HG03175 (cell line): ENCODE results near the gene NFU1.

ENCODE experiments used
- ATAC-seq: cut with Tn5 transposase; IDR thresholded peaks from one replicate; pipeline ENCODE4 v1.9.1; 2021; ENCODE audit warnings: mild to moderate bottlenecking, moderate library complexity; ENCODE audit not compliant: unreplicated experiment

NFU1 gene

DNA sequence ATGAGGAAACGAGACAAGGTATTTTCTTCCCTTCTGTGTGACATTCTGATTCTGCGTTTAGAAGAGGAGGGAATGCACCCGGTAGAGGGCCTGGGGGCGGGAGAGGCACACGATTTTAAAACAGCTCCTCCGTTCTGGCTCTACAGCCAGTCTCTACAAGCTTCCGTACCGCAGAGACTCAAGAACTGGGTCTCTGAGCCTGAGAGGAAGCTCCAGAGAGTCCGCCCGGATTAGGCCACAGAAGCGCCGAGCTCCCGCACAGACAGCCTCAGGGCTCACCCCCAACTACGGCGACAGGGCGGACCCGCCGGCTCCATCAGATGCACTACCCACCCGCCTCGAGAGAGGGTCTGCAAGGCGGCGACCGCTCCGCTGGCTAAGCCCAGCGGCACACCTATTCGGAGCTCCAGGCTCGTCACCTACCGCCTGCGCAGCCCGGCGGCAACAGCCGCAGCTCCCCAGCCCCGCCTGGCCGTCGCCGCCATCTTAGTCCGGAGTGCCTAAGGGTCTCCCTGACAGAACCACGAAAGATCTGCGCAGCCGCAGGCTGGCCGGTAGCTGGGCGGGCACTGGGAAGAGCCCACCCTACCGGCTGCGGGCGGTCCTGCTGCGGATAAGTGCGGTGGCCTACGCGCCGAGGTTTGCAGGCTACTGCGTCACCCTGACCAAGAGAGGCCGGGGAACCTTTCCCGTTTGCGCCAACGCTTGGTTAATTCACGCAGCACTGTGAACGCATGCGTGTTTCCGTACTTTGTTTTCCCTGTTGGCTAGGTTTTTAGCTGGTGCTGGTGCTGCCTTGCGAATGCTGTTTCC is at the start of gene NFU1:
NFU1 (minus strand) TSS at position 498 of the 813 bp plus-strand sequence; CDS start at position 485, 13 bp downstream.
- peak; percentile 95 for ATAC-seq

DNA sequence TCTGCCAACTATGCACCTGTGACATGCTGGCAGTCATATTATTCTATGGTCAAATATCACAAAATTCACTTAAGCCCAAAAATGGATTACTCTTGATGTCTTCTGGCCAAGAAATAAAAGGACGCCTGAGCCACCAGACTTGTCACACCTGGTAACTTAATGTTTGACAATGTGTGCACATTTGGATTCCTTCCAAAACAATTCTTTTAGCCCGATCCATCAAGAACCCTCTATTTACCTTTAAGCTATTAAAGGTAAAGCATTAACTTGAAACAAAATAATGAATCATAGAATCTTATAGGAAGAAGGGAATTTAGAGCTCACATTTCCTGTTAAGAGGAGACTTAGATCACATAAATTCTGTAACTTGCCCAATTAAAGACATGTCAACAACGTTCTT is 46.5 kb upstream of the NFU1 start:
- ATAC-seq = no peak

DNA sequence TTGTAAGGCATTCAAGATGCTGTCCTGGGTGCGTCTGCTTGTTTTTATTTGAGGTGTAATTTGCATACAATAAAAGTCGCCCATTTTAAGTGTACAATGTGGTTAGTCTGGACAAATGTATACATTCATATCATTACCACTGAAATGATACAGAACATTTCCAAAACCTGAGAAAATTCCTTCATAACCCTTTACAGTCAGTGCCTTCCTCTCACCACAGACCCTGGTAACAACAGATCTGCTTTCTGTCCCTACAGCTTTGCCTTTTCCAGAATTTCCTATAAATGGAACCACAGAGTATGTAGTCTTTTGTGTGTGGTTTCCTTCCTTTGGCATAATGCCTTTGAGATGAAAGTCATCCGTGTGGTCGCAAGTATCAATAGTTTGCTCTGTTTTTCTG is 45.8 kb upstream of the NFU1 start:
- no peak for ATAC-seq

DNA sequence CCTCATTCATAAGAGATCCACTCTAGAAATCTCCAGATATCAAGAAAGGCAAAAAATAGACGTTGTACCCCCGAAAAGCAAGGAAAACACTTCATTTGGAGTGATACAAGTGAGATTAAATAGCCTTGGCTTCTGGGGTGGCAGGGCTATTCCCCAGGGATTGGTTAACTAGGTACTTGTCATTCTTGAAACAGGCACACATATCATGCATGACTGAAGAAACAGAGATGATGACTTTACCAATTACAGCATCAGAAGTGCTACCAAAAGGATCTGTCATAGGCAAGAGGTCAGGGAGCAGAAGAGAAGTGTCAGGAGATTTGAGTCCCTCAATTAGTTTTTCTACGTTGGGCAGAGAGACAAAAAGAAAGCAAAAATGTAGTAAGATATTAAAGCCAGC is 45.2 kb upstream of the NFU1 start:
- no peak for ATAC-seq

DNA sequence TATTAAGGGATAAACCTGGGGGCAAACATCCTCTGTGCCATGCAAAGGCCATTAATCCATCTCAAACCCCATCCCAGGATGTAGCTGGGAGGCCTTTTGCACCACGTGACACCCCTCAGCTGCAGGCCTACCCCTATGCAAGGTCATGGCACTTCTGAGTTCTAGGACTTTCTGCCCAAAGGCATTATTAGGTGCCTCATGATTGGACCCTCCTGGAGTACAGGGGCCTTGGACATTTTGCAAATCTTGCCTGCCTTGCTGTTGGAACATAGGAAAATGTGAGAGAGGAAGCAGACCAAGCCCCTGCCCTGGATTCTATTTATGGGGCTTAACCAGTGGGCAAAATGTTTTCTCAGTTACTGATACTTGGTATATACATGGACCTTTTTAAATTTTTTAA is 44.2 kb upstream of the NFU1 start:
- ATAC-seq = no peak

DNA sequence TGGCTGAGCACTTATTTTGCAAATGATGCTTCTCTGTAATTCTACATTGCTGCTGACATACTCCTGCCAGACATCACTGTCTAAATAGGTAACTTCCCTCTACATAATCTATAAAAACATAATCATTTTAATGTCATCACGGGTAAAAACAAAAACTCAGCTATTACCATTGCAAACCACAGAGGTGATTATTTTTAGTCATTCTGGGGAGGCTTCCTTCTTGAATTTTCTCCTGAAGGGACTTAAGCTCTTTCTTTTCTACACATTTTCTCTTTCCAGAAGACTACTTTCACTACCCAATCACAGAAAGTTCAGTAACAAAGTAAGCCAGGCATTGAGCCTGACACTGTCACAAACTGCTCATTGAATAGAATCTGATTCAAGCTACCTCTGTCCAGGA is 40.4 kb upstream of the NFU1 start:
- ATAC-seq = no peak

DNA sequence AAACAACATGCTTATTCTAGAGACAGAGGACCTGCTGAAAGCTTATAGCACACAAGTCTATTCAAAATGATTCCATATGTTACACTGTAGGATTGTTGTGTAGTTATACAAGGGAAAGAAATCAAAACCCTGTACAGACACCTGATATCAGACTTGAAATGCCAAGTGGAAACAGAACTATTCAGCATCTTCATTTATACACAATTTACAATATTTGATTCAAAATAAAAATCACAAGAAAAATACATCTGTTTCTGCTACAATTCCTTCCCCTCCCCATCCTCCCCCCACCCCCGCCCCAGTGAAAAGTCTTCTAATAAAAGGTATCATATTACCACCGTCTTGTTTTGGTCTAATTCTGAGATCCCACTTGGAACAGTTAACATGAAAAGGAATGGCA is 37.5 kb upstream of the NFU1 start:
- ATAC-seq = no peak

DNA sequence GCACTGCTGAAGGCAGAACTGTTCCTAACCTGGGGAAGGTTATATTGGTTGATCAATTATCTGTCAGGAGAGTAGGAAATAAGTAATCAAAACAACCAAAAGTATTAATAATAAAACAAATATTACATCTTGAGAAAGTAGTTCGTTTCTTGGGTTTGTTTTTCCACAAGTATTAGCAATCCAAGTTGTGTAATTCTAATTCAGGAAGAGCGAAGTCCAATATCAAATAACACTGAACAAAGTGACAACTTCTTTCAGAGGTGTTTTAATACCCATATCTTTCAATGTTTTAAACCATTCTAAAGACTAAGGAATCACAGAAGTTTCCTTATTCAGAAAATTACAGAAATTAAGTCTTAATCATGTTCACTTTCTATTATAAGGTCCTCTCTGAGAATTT is 34.6 kb upstream of the NFU1 start:
- no peak for ATAC-seq

GRCh38 chr2:69470911-69471310 is 33.7 kb upstream of the NFU1 start:
- no peak for ATAC-seq

DNA sequence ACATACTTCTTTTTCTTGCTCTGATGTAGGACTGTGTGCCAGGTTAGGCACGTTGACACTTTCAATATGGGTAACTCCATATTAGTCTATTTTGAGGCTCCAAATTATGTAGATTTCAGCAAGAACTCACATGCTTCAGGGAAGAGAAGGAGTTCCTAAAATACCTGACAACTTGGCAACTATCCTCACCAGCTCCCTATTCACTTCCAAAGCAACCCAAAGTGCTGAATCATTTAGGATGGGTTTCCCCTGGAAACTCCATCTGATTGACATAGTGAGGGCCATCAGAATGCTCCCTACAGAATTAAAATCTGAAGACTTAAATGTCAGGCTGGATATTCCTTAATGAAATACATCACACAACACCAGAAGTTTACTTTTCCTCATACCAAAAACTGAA is 32.5 kb upstream of the NFU1 start:
- ATAC-seq = no peak

- no peak for ATAC-seq
Measured at GRCh38 chr2:69469375-69469774, 32.1 kb upstream of the NFU1 start.

- no peak for ATAC-seq
Measured at GRCh38 chr2:69466728-69467127, 29.5 kb upstream of the NFU1 start.

DNA sequence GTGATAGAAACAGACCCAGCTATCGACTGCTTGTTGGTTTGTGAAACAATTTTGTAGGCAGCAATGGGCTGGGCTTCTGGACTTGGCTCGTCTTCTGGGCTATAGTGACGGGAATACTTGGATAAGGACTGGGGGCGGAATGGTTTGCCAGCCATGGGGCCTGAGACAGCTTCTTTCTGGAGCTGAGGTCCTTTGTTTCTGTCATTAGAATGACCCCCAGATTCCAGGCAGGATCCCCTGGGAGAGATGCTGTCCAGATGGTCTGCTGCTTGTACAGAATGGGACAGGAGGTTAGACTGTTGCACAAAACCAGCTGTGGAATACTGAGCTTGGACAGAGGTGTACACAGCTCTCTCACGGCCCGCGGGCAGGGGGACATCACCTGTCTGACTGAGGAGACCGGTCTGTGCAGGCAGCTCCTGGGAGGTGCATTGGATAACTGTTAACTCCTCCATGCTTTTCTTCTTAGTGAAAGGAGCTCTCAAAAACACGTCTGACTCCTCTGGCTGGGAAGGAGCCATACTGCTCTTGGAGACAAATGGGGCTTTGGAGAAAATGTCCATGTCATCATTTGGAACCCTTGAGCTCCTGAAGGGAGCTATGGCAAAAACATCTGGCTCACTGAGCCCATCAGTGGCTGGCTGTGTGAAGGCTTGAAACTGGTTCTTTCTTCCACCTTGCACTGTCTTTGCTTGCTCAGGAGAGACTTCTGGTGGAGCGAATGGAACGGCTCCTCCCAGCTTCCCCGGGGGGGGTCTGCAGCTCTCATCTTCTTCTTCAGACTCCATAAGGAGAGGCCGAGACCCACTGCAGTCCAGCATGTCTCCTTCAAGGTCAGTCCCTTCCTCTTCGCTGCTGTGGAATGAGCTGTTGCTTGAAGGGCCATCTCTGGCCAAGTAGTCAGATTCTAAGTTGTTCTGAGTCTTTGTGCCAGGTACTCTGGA is 28.6 kb upstream of the NFU1 start:
- no peak for ATAC-seq

- no peak for ATAC-seq
Measured at GRCh38 chr2:69464575-69464974, 27.3 kb upstream of the NFU1 start.

DNA sequence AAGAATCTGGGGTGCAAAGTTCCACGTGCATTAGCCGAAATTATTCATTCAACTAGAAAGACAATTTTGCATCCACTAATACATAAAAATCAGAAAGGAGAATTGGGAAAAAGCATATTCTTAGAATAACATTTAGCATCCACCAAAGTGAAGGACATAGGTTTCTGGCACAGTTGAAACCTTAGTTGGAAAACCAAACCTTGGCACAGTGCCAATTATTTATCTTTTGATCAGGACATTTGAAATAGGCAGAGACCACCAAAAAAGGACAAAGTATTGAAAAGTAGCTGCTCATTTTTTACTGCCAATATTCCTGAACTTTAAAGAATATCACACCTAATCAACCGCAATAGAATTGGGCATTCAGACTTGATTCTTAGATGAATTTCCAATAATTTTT is 25.5 kb upstream of the NFU1 start:
- no peak for ATAC-seq

DNA sequence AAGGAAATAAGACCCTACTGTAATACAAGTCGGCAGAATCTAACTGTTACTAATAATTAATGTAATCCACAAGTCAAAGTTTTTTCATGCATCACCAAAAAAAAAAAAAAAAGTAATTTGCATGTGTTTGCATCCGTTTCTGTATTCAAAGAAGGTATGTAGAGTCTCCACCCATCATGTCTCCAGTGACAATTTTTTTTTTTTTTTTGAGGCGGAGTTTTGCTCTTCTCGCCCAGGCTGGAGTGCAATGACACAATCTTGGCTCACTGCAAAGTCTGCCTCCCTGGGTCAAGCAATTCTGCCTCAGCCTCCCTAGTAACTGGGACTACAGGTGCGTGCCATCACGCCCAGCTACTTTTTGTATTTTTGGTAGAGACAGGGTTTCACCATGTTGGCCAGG is 24.2 kb upstream of the NFU1 start:
- no peak for ATAC-seq

DNA sequence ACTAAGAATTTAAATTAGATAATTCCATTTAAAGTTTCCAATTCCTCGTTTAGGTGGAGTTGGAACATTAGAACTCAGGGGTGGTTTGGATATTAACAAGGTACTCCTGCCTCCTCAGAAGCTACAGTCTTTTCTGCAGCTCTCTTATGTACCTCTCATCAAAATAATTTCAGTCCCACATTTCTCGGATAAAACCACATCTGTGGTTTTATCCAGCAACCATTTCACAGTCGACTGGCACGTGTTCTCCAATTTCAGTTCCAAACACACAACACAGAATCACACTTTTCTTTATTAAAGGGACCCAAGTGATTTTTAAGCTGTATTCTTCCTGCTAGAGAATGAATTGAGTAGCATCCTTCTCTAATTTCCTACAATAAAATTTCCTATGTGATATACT is 22.7 kb upstream of the NFU1 start:
- no peak for ATAC-seq

GRCh38 chr2:69456950-69457445 is 19.8 kb upstream of the NFU1 start:
- ATAC-seq = no peak

- ATAC-seq = no peak
Measured at GRCh38 chr2:69456154-69456553, 18.9 kb upstream of the NFU1 start.

DNA sequence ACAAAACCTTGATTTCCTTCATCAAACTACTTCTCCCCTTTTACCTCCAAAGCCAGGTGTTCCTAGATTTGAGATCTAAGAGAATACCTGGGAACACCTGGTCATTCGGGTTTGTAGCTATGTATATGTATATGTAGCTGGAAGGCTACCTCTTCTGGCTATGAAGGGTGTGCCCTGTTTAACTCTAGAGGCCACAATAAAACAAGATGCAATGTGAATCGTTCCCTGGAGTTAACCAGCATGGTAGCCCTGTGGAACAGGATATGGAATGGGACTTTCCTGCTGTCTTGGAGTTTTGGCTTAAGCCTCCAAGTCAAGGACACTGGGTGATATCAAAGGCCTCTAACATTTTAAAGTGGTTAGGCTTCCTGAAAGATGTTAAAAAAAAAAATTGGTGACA is 17.7 kb upstream of the NFU1 start:
- ATAC-seq = no peak

DNA sequence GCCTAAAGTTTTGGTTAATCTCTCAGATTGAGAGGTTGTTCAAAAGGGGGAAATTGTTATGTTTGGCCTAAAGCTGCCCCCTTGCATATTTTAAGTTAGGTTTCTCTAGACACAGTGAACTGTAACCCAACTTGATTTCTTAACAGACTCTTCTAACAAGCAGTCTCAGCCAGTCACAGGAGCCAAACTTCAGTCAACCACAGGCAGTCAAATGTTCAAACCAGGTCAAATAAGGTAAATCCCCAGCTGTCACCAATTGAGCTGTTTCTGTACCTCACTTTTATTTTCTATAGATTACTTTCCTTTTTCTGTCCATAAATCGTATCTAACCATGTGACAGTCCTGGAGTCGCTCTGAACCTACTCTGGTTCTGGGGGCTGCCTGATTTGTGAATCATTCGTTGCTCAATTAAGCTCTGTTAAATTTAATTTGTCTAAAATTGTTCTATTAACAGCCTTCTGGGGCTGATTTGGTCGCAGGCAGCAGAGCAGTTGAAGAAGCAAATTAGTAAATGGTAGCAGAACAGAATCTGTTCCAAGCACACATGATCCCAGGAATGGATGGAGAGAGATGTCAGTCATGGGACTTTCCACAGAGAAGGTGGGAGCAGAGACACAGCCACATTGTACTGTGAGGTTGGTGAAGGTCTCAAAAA is 16.4 kb upstream of the NFU1 start:
- ATAC-seq = peak; percentile 77
